HepG2 (cell line): ENCODE results near the gene TPRX1. TPM values are rescaled to one million over a fixed set of nuclear protein-coding genes. Genes with fewer than 3 reads are reported as not detected.

Source experiments
- ATAC-seq: fragments of 200-7000 bp; cut with Tn5 transposase; 3 replicates; pipeline ENCODE4 v1.9.1; 2020; ENCODE audit warnings: mild to moderate bottlenecking, moderate library complexity
- BruUV-seq: library from RNA; stranded (reverse); fragments of 400-500 nt; replicated peaks from 2 replicates; lab custom pipeline; 2021; lab: Mats Ljungman, UMichigan
- CTCF ChIA-PET: fragments of 300-600 bp; formaldehyde crosslinking; extraction: SDS; loops from one replicate; lab custom pipeline; 2021; ENCODE audit warnings: low total read pairs, inconsistent platforms, low intra/inter-chr PET ratio; lab: Yijun Ruan, JAX
- POLR2A ChIA-PET: fragments of 350-600 bp; sonication (Branson Sonifier 250); formaldehyde crosslinking; loops from one replicate; lab custom pipeline; 2020; ENCODE audit warnings: antibody characterized with exemption, inconsistent platforms; lab: Yijun Ruan, JAX
- DNase-seq: peaks from one replicate; pipeline ENCODE4 v3.0.0-alpha.2; 2015; ENCODE audit warnings: low spot score
- FAIRE-seq: peaks from 3 replicates; lab custom pipeline; 2011; peaks lifted over from hg19 to GRCh38; lab: Jason Lieb, UNC
- H2AFZ ChIP-seq: one replicate; pipeline ENCODE4 v1.6.1; 2011; ENCODE audit warnings: low read length, inconsistent platforms
- H3K27ac ChIP-seq: fragments of 300-600 bp; 3 replicates; pipeline ENCODE4 v1.8.0; 2011; ENCODE audit warnings: mixed run types, mild to moderate bottlenecking, mixed read lengths, low read length, inconsistent platforms; ENCODE audit not compliant: insufficient read depth; ENCODE audit errors: extremely low read length
- H3K27me3 ChIP-seq, 2 experiments: fragments of 200-600 bp in 1 of 2; 2 replicates in 1 of 2; 3 replicates in 1 of 2; pipeline versions ENCODE4 v1.6.0 to v1.8.0; 2011; ENCODE audit warnings: low read length in 2 of 2, mild to moderate bottlenecking in 2 of 2, moderate library complexity in 2 of 2, inconsistent platforms in 1 of 2; ENCODE audit not compliant: insufficient read depth in 2 of 2, control insufficient read depth in 1 of 2
- H3K36me3 ChIP-seq, 2 experiments: fragments of 200-600 bp in 1 of 2; replicated peaks in 1 of 2; 2 replicates in 1 of 2; 3 replicates in 1 of 2; pipeline versions ENCODE4 v1.5.1 to v1.8.0; 2011; ENCODE audit warnings: low read length in 2 of 2, inconsistent platforms in 1 of 2; ENCODE audit not compliant: insufficient read depth in 2 of 2, control insufficient read depth in 1 of 2
- H3K4me1 ChIP-seq: 2 replicates; pipeline ENCODE4 v1.5.1; 2012; ENCODE audit warnings: low read length, inconsistent platforms; ENCODE audit not compliant: insufficient read depth
- H3K4me2 ChIP-seq: 2 replicates; pipeline ENCODE4 v1.6.0; 2011; ENCODE audit warnings: low read depth, low read length, inconsistent platforms
- H3K4me3 ChIP-seq, 3 experiments: fragments of 200-600 bp in 1 of 3; sonication (generic), shearing (Covaris generic) in 1 of 3; replicated peaks in 1 of 3; 2 replicates each; pipeline ENCODE4 v1.5.1; 2011 to 2016; ENCODE audit warnings: low read length in 3 of 3, inconsistent platforms in 2 of 3, low read depth in 2 of 3, mild to moderate bottlenecking in 2 of 3, control low read depth in 1 of 3, mixed read lengths in 1 of 3; ENCODE audit not compliant: insufficient read depth in 1 of 3
- H3K79me2 ChIP-seq: one replicate; pipeline ENCODE4 v1.6.1; 2011; ENCODE audit warnings: low read length, inconsistent platforms; ENCODE audit not compliant: insufficient read depth
- H3K9ac ChIP-seq: 2 replicates; pipeline ENCODE4 v1.6.0; 2011; ENCODE audit warnings: mild to moderate bottlenecking, low read depth, low read length, inconsistent platforms; ENCODE audit not compliant: insufficient read depth
- H3K9me3 ChIP-seq: 2 replicates; pipeline ENCODE4 v1.5.1; 2012; ENCODE audit warnings: mild to moderate bottlenecking, low read length
- H4K20me1 ChIP-seq: 2 replicates; pipeline ENCODE4 v1.6.0; 2011; ENCODE audit warnings: inconsistent platforms, mild to moderate bottlenecking, low read length, moderate library complexity; ENCODE audit not compliant: insufficient read depth
- CHD4 ChIP-seq: fragments of 200-600 bp; sonication (generic); IDR thresholded peaks from 2 replicates; pipeline ENCODE4 v1.7.0; 2017; ENCODE audit warnings: mild to moderate bottlenecking, low read length, borderline replicate concordance
- ELF1 ChIP-seq: sonication (generic); formaldehyde crosslinking; IDR thresholded peaks from 2 replicates; pipeline ENCODE4 v1.4.0; 2020; ENCODE audit warnings: missing genetic modification reagents
- GLMP ChIP-seq: sonication (generic); formaldehyde crosslinking; IDR thresholded peaks from 2 replicates; pipeline ENCODE4 v1.9.0; 2021; ENCODE audit warnings: missing genetic modification reagents, mild to moderate bottlenecking, borderline replicate concordance
- NFYC ChIP-seq: IDR thresholded peaks from 2 replicates; pipeline ENCODE4 v1.6.1; 2016; ENCODE audit warnings: missing genetic modification reagents, missing compliant biosample characterization
- SUZ12 ChIP-seq: fragments of 150-350 bp; IDR thresholded peaks from 2 replicates; pipeline ENCODE4 v1.6.1; 2014; ENCODE audit warnings: low read depth, low read length
- WGBS: methylation state at CpG from one replicate; pipeline ENCODE4 v1.1.6; 2017; ENCODE audit warnings: low lambda C conversion rate; 5-methylcytosine and 5-hydroxymethylcytosine counted together
- in situ Hi-C: cut with HindIII; loops from 2 replicates; pipeline ENCODE4 v1.10.0; 2017; ENCODE audit warnings: low pct_unique_long_range_greater_than_20kb; ENCODE audit not compliant: extremely low pct_ligation_motif_present
- intact Hi-C: fragments of 100-400 bp; cut with micrococcal nuclease; formaldehyde crosslinking; loops from one replicate; pipeline ENCODE4 v1.10.0; 2022; ENCODE audit not compliant: unreplicated experiment
- polyA plus RNA-seq, 8 experiments: library from polyadenylated mRNA; depleted of rRNA in 3 of 8; stranded (reverse) in 7 of 8; unstranded in 1 of 8; fragments of >200 nt; fragmentation: Illumina TruSeq in 4 of 8; extraction: Trizol in 4 of 8; gene quantifications; 2 replicates each; pipeline versions ENCODE4 v1.2.1 to v1.2.3, GENCODE V29; 2011 to 2016; ENCODE audit warnings: low read depth in 4 of 8, missing spikeins in 1 of 8, mixed read lengths in 1 of 8; ENCODE audit not compliant: insufficient read depth in 1 of 8
- total RNA-seq, 5 experiments: library from RNA; depleted of rRNA; stranded (reverse); fragments of >200 nt; fragmentation: Illumina TruSeq; extraction: Trizol; gene quantifications; 2 replicates each; pipeline ENCODE4 v1.2.3, GENCODE V29; 2016; ENCODE audit warnings: low read depth in 1 of 5
- TF ChIP-seq, protein P1 (sequence below): sonication (generic); formaldehyde crosslinking; IDR thresholded peaks from 2 replicates; pipeline ENCODE4 v1.5.1; 2020; ENCODE audit warnings: missing genetic modification reagents, mild to moderate bottlenecking, borderline replicate concordance

The TPRX1 gene
- total and polyA plus RNA-seq, 2 of the 13 experiments (the other 11 are each of a cell fraction or from before 2014, with no cell fraction given) = not detected

GRCh38 chr19:47796785-47797184 is 7.6 kb downstream of the TPRX1 start:
- H3K9ac ChIP-seq = no peak overlapping the region
- FAIRE-seq (no peak), DNase-seq (no peak), ATAC-seq (no peak)
- H3K4me3 ChIP-seq = no peak overlapping the region
- H3K9me3 ChIP-seq = no peaks in the 10 kb centered on the region
- H3K27me3 ChIP-seq = peaks cover 0 to 13% of the 10 kb centered on the region in 2 experiments; a peak in 2 of 5 replicates
- no TSS peak for BruUV-seq
- no peaks in the 10 kb centered on the region for H3K4me1 ChIP-seq
- no peaks in the 10 kb centered on the region for H4K20me1 ChIP-seq
- H3K79me2 ChIP-seq = no peaks in the 10 kb centered on the region
- no peaks in the 10 kb centered on the region for H3K36me3 ChIP-seq
- H3K4me2 ChIP-seq = no peak overlapping the region
- WGBS = 33% methylated on average over 2 of the region's 2 CpGs
- ChIA-PET CTCF (no interaction called here), POLR2A (no interaction called here)
- H3K27ac ChIP-seq = no peak overlapping the region
- TF ChIP-seq SUZ12 = no peak
- TF ChIP-seq CHD4 = no peak
- no peak for TF ChIP-seq ELF1
- TF ChIP-seq, protein P1, sequence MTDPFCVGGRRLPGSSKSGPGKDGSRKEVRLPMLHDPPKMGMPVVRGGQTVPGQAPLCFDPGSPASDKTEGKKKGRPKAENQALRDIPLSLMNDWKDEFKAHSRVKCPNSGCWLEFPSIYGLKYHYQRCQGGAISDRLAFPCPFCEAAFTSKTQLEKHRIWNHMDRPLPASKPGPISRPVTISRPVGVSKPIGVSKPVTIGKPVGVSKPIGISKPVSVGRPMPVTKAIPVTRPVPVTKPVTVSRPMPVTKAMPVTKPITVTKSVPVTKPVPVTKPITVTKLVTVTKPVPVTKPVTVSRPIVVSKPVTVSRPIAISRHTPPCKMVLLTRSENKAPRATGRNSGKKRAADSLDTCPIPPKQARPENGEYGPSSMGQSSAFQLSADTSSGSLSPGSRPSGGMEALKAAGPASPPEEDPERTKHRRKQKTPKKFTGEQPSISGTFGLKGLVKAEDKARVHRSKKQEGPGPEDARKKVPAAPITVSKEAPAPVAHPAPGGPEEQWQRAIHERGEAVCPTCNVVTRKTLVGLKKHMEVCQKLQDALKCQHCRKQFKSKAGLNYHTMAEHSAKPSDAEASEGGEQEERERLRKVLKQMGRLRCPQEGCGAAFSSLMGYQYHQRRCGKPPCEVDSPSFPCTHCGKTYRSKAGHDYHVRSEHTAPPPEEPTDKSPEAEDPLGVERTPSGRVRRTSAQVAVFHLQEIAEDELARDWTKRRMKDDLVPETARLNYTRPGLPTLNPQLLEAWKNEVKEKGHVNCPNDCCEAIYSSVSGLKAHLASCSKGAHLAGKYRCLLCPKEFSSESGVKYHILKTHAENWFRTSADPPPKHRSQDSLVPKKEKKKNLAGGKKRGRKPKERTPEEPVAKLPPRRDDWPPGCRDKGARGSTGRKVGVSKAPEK (CRISPR knock-in tag) = no peak
- TF ChIP-seq GLMP (CRISPR knock-in tag) = no peak
- no peak for TF ChIP-seq NFYC (CRISPR knock-in tag)
- TF ChIP-seq, all 625 proteins: peak for 0
- in situ Hi-C loops (no loop called here), intact Hi-C loops (no loop called here)
- no peak overlapping the region for H2AFZ ChIP-seq
